Renal pelvis (tissue), 4 donors: ENCODE measurements around the gene B4GALT5. TPM values are rescaled to one million over a fixed set of nuclear protein-coding genes. Genes with fewer than 3 reads are reported as not detected.
"Not testable (repeated sequence)": the region's sequence is repeated elsewhere in the genome, so short reads cannot be mapped to it uniquely, and the experiment has no call there.

Experiments used
- DNase-seq: peaks from one replicate; pipeline ENCODE4 v3.0.0-alpha.2; 2013
- polyA plus RNA-seq, 3 donors: library from polyadenylated mRNA; unstranded; fragments of 120-200 nt; gene quantifications; one replicate each; pipeline ENCODE4 v1.2.1, GENCODE V29; 2013; ENCODE audit not compliant: insufficient read length in 3 of 3

Gene B4GALT5
- polyA plus RNA-seq, 3 donors = 46.5 to 51.9 (median 48.3) TPM

- not testable (repeated sequence) for DNase-seq
Measured at GRCh38 chr20:49611539-49612126, 102.0 kb downstream of the B4GALT5 start.

- DNase-seq = no peak
Measured at GRCh38 chr20:49610691-49611538, 102.8 kb downstream of the B4GALT5 start.

DNA sequence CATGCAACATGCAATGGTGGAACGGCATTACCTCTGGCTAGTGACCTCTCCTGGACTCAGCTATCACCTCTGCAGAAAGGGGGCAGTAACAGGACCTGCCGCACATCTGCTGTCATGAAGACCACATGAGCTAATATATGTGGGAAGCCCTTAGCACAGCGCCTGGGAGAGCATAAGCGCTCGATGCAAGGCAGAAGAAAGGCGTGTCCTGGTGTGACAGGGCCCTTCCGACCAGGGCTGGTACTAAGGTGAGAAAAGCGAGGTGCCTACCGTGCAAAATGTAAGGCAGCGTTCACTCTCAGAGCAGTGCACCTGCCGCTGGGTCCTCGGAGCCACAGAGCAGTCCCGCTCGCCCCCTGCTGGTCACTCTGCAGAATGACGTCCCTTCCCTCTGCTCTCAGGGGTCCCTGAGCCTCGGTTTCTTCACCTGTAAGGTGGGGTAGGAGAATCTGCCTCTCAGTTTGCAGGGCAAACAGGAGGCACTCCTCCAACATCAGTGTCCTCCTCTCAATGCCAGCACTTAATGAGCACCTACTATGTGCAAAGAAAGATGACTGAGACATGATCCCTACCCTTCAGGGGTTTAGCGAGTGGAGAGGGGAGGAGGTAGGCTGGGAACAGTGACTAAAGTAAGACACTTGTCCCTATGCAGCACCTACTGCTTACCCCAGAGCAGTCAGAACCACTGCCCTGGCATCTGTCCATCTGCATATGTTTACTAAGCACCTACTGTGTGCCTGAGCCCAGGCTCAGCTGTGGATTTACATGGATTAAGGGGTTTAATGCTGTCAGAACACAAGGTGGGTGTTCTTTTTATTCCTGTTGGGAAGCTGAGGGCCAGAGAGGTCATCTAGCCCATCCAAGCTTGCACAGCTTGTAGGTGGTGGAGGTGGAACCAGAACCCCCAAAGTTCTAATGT lies 104.7 kb downstream of the B4GALT5 start:
- DNase-seq = no peak

GRCh38 chr20:49607568-49607967 lies 106.1 kb downstream of the B4GALT5 start:
- no peak for DNase-seq

DNA sequence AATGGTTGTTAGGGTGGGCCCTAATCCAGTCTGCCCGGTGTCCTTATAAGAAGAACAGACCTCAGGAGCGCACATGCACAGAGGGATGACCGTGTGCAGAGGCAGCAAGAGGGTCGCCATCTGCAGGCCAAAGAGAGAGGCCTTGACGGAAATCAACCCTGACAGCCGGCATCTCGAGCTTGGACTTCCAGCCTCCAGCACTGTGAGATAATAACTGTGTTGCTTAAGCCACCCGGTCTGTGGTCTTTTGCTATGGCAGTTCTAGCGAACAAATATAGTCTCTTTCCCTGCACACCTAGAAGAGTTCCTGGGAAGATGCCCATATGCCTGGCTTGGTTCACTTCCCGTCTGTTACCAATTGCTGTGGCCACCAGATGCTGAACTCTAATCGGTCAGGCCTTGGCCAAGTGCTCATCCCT lies 110.5 kb downstream of the B4GALT5 start:
- DNase-seq = no peak

GRCh38 chr20:49602345-49603208 lies 111.1 kb downstream of the B4GALT5 start:
- no peak for DNase-seq

GRCh38 chr20:49601153-49601924 lies 112.3 kb downstream of the B4GALT5 start:
- no peak for DNase-seq

DNA sequence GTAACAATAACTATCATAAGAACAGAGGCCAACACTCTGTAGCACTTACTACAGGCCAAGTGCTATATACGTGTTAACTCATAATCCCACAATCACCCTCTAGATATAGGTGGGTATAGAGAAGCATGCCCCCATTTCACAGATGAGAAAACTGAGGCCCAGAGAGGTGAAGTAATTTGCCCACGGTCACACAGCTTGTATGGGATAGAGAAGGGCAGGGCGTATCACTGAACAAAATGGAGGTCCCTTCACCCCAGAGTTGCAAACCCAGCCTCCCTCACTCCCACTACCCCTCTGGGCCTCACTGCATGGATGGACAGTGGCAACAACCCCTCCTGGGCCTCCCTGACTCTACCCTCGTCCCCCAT lies 113.9 kb downstream of the B4GALT5 start:
- no peak for DNase-seq

DNA sequence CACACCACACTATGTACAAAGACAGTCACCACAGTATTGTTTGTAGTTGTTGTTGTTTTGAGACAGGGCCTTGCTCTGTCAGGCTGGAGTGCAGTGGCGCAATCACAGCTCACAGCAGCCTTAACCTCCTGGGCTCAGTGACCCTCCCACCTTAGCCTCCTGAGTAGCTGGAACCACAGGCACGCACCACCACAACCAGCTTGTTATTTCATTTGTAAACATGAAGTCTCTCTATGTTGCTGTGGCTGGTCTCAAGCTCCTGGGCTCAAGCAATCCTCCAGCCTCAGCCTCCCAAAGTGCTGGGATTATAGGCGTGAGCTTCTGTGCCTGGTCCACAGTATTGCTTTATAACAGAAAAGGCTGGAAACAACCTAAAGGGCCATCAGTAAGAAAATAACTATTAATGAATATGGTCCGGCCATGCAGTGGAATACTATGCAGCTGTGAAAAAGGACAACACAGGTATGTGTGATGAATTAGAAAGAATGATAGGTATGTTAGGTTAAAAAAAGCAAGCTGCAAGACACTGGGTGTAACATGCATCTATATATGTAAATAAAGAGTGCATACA lies 115.8 kb downstream of the B4GALT5 start:
- no peak for DNase-seq

GRCh38 chr20:49595811-49596561 lies 117.7 kb downstream of the B4GALT5 start:
- DNase-seq = no peak

- DNase-seq = no peak
Measured at GRCh38 chr20:49595346-49595745, 118.3 kb downstream of the B4GALT5 start.

DNA sequence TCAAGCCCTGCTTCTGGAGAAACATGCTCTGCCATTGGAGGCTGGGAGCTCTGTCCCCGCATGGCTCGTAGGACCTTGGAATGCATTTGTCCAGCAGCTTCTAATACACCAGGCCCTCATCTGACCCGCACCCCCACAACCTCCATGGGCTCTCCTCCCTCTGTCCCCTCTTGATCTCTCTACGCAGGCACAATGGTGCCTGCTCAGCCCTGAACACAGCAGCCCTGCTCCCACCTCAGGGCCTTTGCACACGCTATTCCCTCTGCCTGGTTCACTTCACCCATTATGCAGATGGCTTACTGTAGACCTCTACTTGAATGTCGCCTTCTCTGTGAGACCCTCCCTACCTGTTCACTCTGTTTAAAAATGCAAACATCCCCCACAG lies 118.8 kb downstream of the B4GALT5 start:
- DNase-seq = no peak

GRCh38 chr20:49594143-49594930 lies 119.3 kb downstream of the B4GALT5 start:
- no peak for DNase-seq

DNA sequence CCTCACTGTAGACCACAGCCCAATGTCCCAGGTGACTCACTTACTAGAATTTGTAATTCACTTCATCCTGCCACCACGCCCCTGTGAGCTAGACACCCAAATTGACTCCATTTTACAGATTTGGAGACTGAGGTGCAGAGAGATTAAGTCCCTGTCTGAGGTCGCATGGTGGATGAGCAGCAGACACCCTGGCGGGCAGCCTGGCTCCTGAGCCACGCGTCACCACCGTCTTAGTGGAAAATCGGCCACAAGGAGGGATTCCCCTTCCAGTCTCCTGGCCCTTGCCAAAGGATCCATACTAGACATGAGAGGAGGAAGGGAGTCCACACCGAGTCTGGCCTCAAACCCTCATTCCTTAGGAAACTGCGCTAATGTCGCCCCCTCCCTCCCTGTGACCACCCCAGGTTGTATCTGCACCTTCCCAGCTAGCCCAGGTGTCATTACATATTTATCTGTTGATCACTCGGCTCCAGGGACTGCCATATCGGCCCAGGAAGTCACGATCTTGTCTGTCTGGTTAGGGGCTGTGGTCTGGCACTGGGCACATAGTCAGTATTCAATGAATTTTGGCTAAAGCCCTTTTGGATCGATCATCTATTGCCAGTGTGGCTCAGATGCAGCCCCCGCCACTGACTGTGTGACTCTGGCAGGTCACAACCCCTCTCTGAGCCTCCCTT lies 120.1 kb downstream of the B4GALT5 start:
- DNase-seq = no peak

GRCh38 chr20:49592120-49592519 lies 121.6 kb downstream of the B4GALT5 start:
- no peak for DNase-seq

GRCh38 chr20:49591217-49591865 lies 122.3 kb downstream of the B4GALT5 start:
- DNase-seq = no peak
